Smooth muscle cell (in vitro differentiated cells): ENCODE data around the gene SLC35B2. TPM values are rescaled to one million over a fixed set of nuclear protein-coding genes. Genes with fewer than 3 reads are reported as not detected.

ENCODE experiments used
- DNase-seq: peaks from one replicate; lab custom pipeline; 2025; ENCODE audit not compliant: unreplicated experiment; lab: John Stamatoyannopoulos, UW
- H2AFZ ChIP-seq: fragments of 200-600 bp; sonication (generic); 2 replicates; pipeline ENCODE4 v1.6.0; 2016; ENCODE audit warnings: antibody characterized with exemption, low read depth, mild to moderate bottlenecking
- H3F3A ChIP-seq: fragments of 200-600 bp; sonication (generic); 2 replicates; pipeline ENCODE4 v1.6.0; 2017; ENCODE audit warnings: antibody characterized with exemption, low read depth
- H3K27ac ChIP-seq: fragments of 200-600 bp; sonication (generic); 2 replicates; pipeline ENCODE4 v1.5.1; 2016; ENCODE audit warnings: low read depth, mild to moderate bottlenecking
- H3K27me3 ChIP-seq: fragments of 200-600 bp; sonication (generic); 2 replicates; pipeline ENCODE4 v1.6.1; 2016; ENCODE audit warnings: low read depth, mild to moderate bottlenecking
- H3K36me3 ChIP-seq: fragments of 200-600 bp; sonication (generic); 2 replicates; pipeline ENCODE4 v1.5.1; 2016; ENCODE audit warnings: low read depth
- H3K4me1 ChIP-seq: fragments of 200-600 bp; sonication (generic); 2 replicates; pipeline ENCODE4 v1.5.1; 2016; ENCODE audit warnings: low read depth
- H3K4me2 ChIP-seq: fragments of 200-600 bp; sonication (generic); 2 replicates; pipeline ENCODE4 v1.6.0; 2016; ENCODE audit warnings: mild to moderate bottlenecking
- H3K4me3 ChIP-seq: fragments of 200-600 bp; sonication (generic); 2 replicates; pipeline ENCODE4 v1.5.1; 2016; ENCODE audit warnings: mild to moderate bottlenecking
- H3K79me2 ChIP-seq: fragments of 200-600 bp; sonication (generic); 2 replicates; pipeline ENCODE4 v1.6.0; 2016; ENCODE audit warnings: low read depth, mild to moderate bottlenecking
- H3K9ac ChIP-seq: fragments of 200-600 bp; sonication (generic); 2 replicates; pipeline ENCODE4 v1.6.0; 2016; ENCODE audit warnings: low read depth
- H3K9me3 ChIP-seq: fragments of 200-600 bp; sonication (generic); replicated peaks from 2 replicates; pipeline ENCODE4 v1.5.1; 2016; ENCODE audit warnings: low read depth
- H4K20me1 ChIP-seq: fragments of 200-600 bp; sonication (generic); 2 replicates; pipeline ENCODE4 v1.6.0; 2016; ENCODE audit warnings: low read depth
- WGBS: methylation state at CpG from one replicate; pipeline ENCODE4 v1.1.7; 2016; ENCODE audit warnings: low lambda C conversion rate; 5-methylcytosine and 5-hydroxymethylcytosine counted together
- polyA plus RNA-seq: library from polyadenylated mRNA; unstranded; fragments of >200 nt; fragmentation: Nextera tagmentation; extraction: Ambion mirVana; gene quantifications from 2 replicates; pipeline ENCODE4 v1.2.1, GENCODE V29; 2016
- total RNA-seq: library from RNA; depleted of rRNA; stranded (reverse); fragments of >200 nt; gene quantifications from 2 replicates; pipeline ENCODE4 v1.2.3, GENCODE V29; 2014
- TF ChIP-seq, protein P1 (sequence below): fragments of 200-600 bp; sonication (generic); IDR thresholded peaks from 2 replicates; pipeline ENCODE4 v1.5.1; 2017; ENCODE audit warnings: borderline replicate concordance, mild to moderate bottlenecking, antibody characterized with exemption; ENCODE audit not compliant: insufficient read depth, poor library complexity, severe bottlenecking

Gene SLC35B2
- total and polyA plus RNA-seq, 2 experiments from 2014 or later: 68.6 to 112 TPM

- H3K4me1 ChIP-seq: peaks cover 29% of the 10 kb centered on the region
- WGBS: 80% methylated on average over 11 of the region's 12 CpGs
- DNase-seq: no peak
These were observed 11.9 kb downstream of the SLC35B2 start for GRCh38 chr6:44245391-44245911.

GRCh38 chr6:44243345-44243744 lies 14.0 kb downstream of the SLC35B2 start:
- H3K4me3 ChIP-seq: no peak overlapping the region
- no peak overlapping the region for H3K9ac ChIP-seq
- no peak overlapping the region for H2AFZ ChIP-seq
- peaks cover 14% of the 10 kb centered on the region for H4K20me1 ChIP-seq
- 72% methylated on average over 7 of the region's 7 CpGs for WGBS
- no peaks in the 10 kb centered on the region for H3K36me3 ChIP-seq
- no peaks in the 10 kb centered on the region for H3K9me3 ChIP-seq
- DNase-seq: no peak
- peaks cover 14% of the 10 kb centered on the region for H3K79me2 ChIP-seq
- H3F3A ChIP-seq: peaks cover 5% of the 10 kb centered on the region
- no peaks in the 10 kb centered on the region for H3K27me3 ChIP-seq
- no peak overlapping the region for H3K27ac ChIP-seq
- TF ChIP-seq, protein P1, sequence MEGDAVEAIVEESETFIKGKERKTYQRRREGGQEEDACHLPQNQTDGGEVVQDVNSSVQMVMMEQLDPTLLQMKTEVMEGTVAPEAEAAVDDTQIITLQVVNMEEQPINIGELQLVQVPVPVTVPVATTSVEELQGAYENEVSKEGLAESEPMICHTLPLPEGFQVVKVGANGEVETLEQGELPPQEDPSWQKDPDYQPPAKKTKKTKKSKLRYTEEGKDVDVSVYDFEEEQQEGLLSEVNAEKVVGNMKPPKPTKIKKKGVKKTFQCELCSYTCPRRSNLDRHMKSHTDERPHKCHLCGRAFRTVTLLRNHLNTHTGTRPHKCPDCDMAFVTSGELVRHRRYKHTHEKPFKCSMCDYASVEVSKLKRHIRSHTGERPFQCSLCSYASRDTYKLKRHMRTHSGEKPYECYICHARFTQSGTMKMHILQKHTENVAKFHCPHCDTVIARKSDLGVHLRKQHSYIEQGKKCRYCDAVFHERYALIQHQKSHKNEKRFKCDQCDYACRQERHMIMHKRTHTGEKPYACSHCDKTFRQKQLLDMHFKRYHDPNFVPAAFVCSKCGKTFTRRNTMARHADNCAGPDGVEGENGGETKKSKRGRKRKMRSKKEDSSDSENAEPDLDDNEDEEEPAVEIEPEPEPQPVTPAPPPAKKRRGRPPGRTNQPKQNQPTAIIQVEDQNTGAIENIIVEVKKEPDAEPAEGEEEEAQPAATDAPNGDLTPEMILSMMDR: no peak
- no peak overlapping the region for H3K4me2 ChIP-seq
- peaks cover 14% of the 10 kb centered on the region for H3K4me1 ChIP-seq

More at GRCh38 chr6:44245391-44245911, 11.9 kb downstream of the SLC35B2 start:
- TF ChIP-seq, protein P1: no peak
- peaks cover 10% of the 10 kb centered on the region for H3K36me3 ChIP-seq
- H3K27me3 ChIP-seq: no peaks in the 10 kb centered on the region
- H3K79me2 ChIP-seq: peaks cover 35% of the 10 kb centered on the region
- no peak overlapping the region for H3K9ac ChIP-seq
- H3K27ac ChIP-seq: peak overlapping the region; percentile 90
- H3K4me3 ChIP-seq: peak overlapping the region; percentile 89
- peak overlapping the region; percentile 93 for H3K4me2 ChIP-seq
- peaks cover 19% of the 10 kb centered on the region for H3F3A ChIP-seq
- H3K9me3 ChIP-seq: no peaks in the 10 kb centered on the region
- no peak overlapping the region for H2AFZ ChIP-seq
- peaks cover 35% of the 10 kb centered on the region for H4K20me1 ChIP-seq

- Histone ChIP-seq H3K4me2 (no peak overlapping the region), H3K4me1 (peaks cover 11% of the 10 kb centered on the region), H2AFZ (no peak overlapping the region), H3K9ac (peak overlapping the region; percentile 94), H3K79me2 (no peaks in the 10 kb centered on the region), H3K9me3 (no peaks in the 10 kb centered on the region), H3F3A (no peaks in the 10 kb centered on the region), H4K20me1 (no peaks in the 10 kb centered on the region), H3K4me3 (no peak overlapping the region), H3K36me3 (no peaks in the 10 kb centered on the region), H3K27ac (peak overlapping the region; percentile 95), H3K27me3 (no peaks in the 10 kb centered on the region)
- WGBS: 87% methylated on average over 7 of the region's 7 CpGs
- TF ChIP-seq, protein P1: no peak
- DNase-seq: no peak
These were observed 18.5 kb downstream of the SLC35B2 start for GRCh38 chr6:44238687-44239350.
